H1 (cell line): ENCODE data around the gene DENND1A. TPM values are rescaled to one million over a fixed set of nuclear protein-coding genes. Genes with fewer than 3 reads are reported as not detected.

ENCODE experiments used
- CTCF ChIA-PET: fragments of 300-600 bp; sonication (Branson Sonifier 250); formaldehyde crosslinking; loops from one replicate; lab custom pipeline; 2021; ENCODE audit not compliant: partially characterized antibody; lab: Charles Lee
- POLR2A ChIA-PET: fragments of 300-600 bp; sonication (Branson Sonifier 250); formaldehyde crosslinking; loops from one replicate; lab custom pipeline; 2021; ENCODE audit warnings: inconsistent platforms; ENCODE audit not compliant: partially characterized antibody; lab: Charles Lee
- DNase-seq, 2 experiments: peaks; one replicate each; pipeline versions ENCODE4 v3.0.0 to v3.0.0-alpha.2; 2010 to 2022; ENCODE audit warnings: low spot score in 2 of 2, low read depth in 1 of 2, mixed read lengths in 1 of 2
- FAIRE-seq: peaks from 2 replicates; lab custom pipeline; 2011; peaks lifted over from hg19 to GRCh38; lab: Jason Lieb, UNC
- H2AFZ ChIP-seq: 2 replicates; pipeline ENCODE4 v1.8.1; 2012; ENCODE audit warnings: low read length, inconsistent platforms
- H2AK5ac ChIP-seq: 2 replicates; pipeline ENCODE4 v1.6.1; 2013; ENCODE audit warnings: low read depth, low read length
- H2BK120ac ChIP-seq: replicated peaks from 2 replicates; pipeline ENCODE3; 2013; ENCODE audit warnings: low read depth, low read length, inconsistent platforms
- H2BK12ac ChIP-seq: 2 replicates; pipeline ENCODE4 v1.6.1; 2013; ENCODE audit warnings: low read depth, low read length
- H2BK15ac ChIP-seq: 2 replicates; pipeline ENCODE4 v1.6.1; 2013; ENCODE audit warnings: low read length
- H2BK20ac ChIP-seq: 2 replicates; pipeline ENCODE4 v1.6.1; 2013; ENCODE audit warnings: low read length
- H2BK5ac ChIP-seq: 2 replicates; pipeline ENCODE4 v1.6.1; 2013; ENCODE audit warnings: low read depth, low read length
- H3K14ac ChIP-seq: 2 replicates; pipeline ENCODE4 v1.6.1; 2013; ENCODE audit warnings: inconsistent platforms; ENCODE audit not compliant: insufficient read length
- H3K18ac ChIP-seq: 2 replicates; pipeline ENCODE4 v1.6.1; 2013; ENCODE audit warnings: low read length; ENCODE audit errors: extremely low read depth
- H3K23ac ChIP-seq: 2 replicates; pipeline ENCODE4 v1.6.1; 2013; ENCODE audit warnings: inconsistent platforms; ENCODE audit not compliant: insufficient read length
- H3K23me2 ChIP-seq: 2 replicates; pipeline ENCODE4 v1.6.1; 2013; ENCODE audit warnings: low read depth, low read length
- H3K27ac ChIP-seq: 2 replicates; pipeline ENCODE4 v1.6.1; 2011; ENCODE audit warnings: low read depth, low read length, inconsistent platforms
- H3K27me3 ChIP-seq, 4 experiments: replicated peaks in 1 of 4; 1 replicate in 1 of 4; 2 replicates in 3 of 4; pipeline versions ENCODE4 v1.6.1 to v1.8.1; 2011 to 2013; ENCODE audit warnings: low read length in 3 of 4, mild to moderate bottlenecking in 3 of 4, inconsistent platforms in 2 of 4, mixed read lengths in 2 of 4, moderate library complexity in 1 of 4; ENCODE audit not compliant: control insufficient read depth in 3 of 4, insufficient read depth in 3 of 4; ENCODE audit errors: extremely low read depth in 1 of 4
- H3K36me3 ChIP-seq, 4 experiments: 2 replicates each; pipeline versions ENCODE4 v1.6.1 to v1.8.1; 2011 to 2013; ENCODE audit warnings: mild to moderate bottlenecking in 4 of 4, low read length in 3 of 4, moderate library complexity in 2 of 4, control low read depth in 1 of 4, inconsistent platforms in 1 of 4; ENCODE audit not compliant: insufficient read depth in 4 of 4, control insufficient read depth in 2 of 4
- H3K4ac ChIP-seq: replicated peaks from 2 replicates; pipeline ENCODE3; 2013; ENCODE audit warnings: low read length, low read depth, mixed read lengths, inconsistent platforms; ENCODE audit not compliant: insufficient read length
- H3K4me1 ChIP-seq, 4 experiments: replicated peaks in 1 of 4; 1 replicate in 1 of 4; 2 replicates in 3 of 4; pipeline versions ENCODE4 v1.6.1 to v1.8.1; 2011 to 2013; ENCODE audit warnings: low read length in 3 of 4, inconsistent platforms in 2 of 4, mixed read lengths in 1 of 4; ENCODE audit not compliant: insufficient read depth in 4 of 4, control insufficient read depth in 3 of 4
- H3K4me2 ChIP-seq, 2 experiments: 2 replicates each; pipeline versions ENCODE4 v1.6.1 to v1.8.1; 2011 to 2013; ENCODE audit warnings: low read depth in 2 of 2, low read length in 2 of 2, control low read depth in 1 of 2, inconsistent platforms in 1 of 2, mild to moderate bottlenecking in 1 of 2; ENCODE audit not compliant: insufficient read depth in 1 of 2
- H3K4me3 ChIP-seq, 4 experiments: fragments of 200-600, 300-600 bp in 1 of 4; sonication (generic), shearing (Covaris generic), sonication (Bioruptor Twin) in 1 of 4; 2 replicates each; pipeline versions ENCODE4 v1.5.1 to v1.8.1; 2011 to 2016; ENCODE audit warnings: low read length in 4 of 4, low read depth in 3 of 4, control low read depth in 2 of 4, inconsistent platforms in 2 of 4, mild to moderate bottlenecking in 2 of 4, mixed read lengths in 1 of 4, moderate library complexity in 1 of 4; ENCODE audit not compliant: insufficient read depth in 2 of 4; ENCODE audit errors: extremely low read depth in 1 of 4
- H3K56ac ChIP-seq: replicated peaks from 2 replicates; pipeline ENCODE3; 2013; ENCODE audit warnings: low read depth, mild to moderate bottlenecking, mixed read lengths, low read length, inconsistent platforms; ENCODE audit not compliant: insufficient read length
- H3K79me1 ChIP-seq: 2 replicates; pipeline ENCODE4 v1.6.1; 2013; ENCODE audit warnings: low read depth, low read length, control low read depth
- H3K79me2 ChIP-seq, 2 experiments: 2 replicates each; pipeline versions ENCODE4 v1.6.1 to v1.8.1; 2012 to 2013; ENCODE audit warnings: low read length in 2 of 2, mild to moderate bottlenecking in 2 of 2, inconsistent platforms in 1 of 2; ENCODE audit not compliant: insufficient read depth in 2 of 2, control insufficient read depth in 1 of 2
- H3K9ac ChIP-seq, 4 experiments: replicated peaks in 1 of 4; 1 replicate in 1 of 4; 2 replicates in 3 of 4; pipeline versions ENCODE4 v1.6.1 to v1.8.1; 2011 to 2013; ENCODE audit warnings: low read depth in 3 of 4, low read length in 3 of 4, control low read depth in 2 of 4, mild to moderate bottlenecking in 2 of 4, moderate library complexity in 2 of 4, inconsistent platforms in 1 of 4; ENCODE audit errors: extremely low read depth in 1 of 4
- H3K9me3 ChIP-seq, 2 experiments: 2 replicates each; pipeline versions ENCODE4 v1.6.1 to v1.8.1; 2012 to 2013; ENCODE audit warnings: mild to moderate bottlenecking in 2 of 2, moderate library complexity in 2 of 2, control low read depth in 1 of 2, inconsistent platforms in 1 of 2, low read depth in 1 of 2, low read length in 1 of 2, mixed read lengths in 1 of 2; ENCODE audit not compliant: insufficient read depth in 2 of 2
- H4K20me1 ChIP-seq, 2 experiments: replicated peaks in 1 of 2; 2 replicates each; pipeline versions ENCODE3 to v1.8.1; 2011 to 2013; ENCODE audit warnings: inconsistent platforms in 2 of 2, low read length in 2 of 2, mild to moderate bottlenecking in 1 of 2; ENCODE audit not compliant: insufficient read depth in 2 of 2, control insufficient read depth in 1 of 2
- H4K5ac ChIP-seq: 2 replicates; pipeline ENCODE4 v1.6.1; 2013; ENCODE audit warnings: low read length, low read depth, mixed read lengths, inconsistent platforms; ENCODE audit not compliant: insufficient read length
- H4K8ac ChIP-seq: 2 replicates; pipeline ENCODE4 v1.8.0; 2013; ENCODE audit warnings: mild to moderate bottlenecking, moderate library complexity, low read length, inconsistent platforms; ENCODE audit not compliant: insufficient read depth; ENCODE audit errors: extremely low read depth
- H4K91ac ChIP-seq: replicated peaks from 2 replicates; pipeline ENCODE3; 2013; ENCODE audit warnings: low read length, mixed read lengths, inconsistent platforms; ENCODE audit not compliant: insufficient read length
- ATF3 ChIP-seq: IDR thresholded peaks from 2 replicates; pipeline ENCODE4 v1.6.1; 2011; ENCODE audit warnings: low read depth, mild to moderate bottlenecking, low read length; ENCODE audit not compliant: insufficient read depth
- BACH1 ChIP-seq: IDR thresholded peaks from 2 replicates; pipeline ENCODE4 v1.6.1; 2012; ENCODE audit warnings: low read length, improper control_type of control experiment
- CHD1 ChIP-seq: IDR thresholded peaks from 2 replicates; pipeline ENCODE4 v1.6.1; 2012; ENCODE audit warnings: low read depth, low read length, improper control_type of control experiment
- CHD2 ChIP-seq: IDR thresholded peaks from 2 replicates; pipeline ENCODE4 v1.6.1; 2012; ENCODE audit warnings: low read length, improper control_type of control experiment
- EP300 ChIP-seq, 2 experiments: IDR thresholded peaks; 1 replicate in 1 of 2; 2 replicates in 1 of 2; pipeline ENCODE4 v1.6.1; 2011 to 2012; ENCODE audit warnings: low read depth in 2 of 2, low read length in 2 of 2, mild to moderate bottlenecking in 2 of 2, borderline replicate concordance in 1 of 2, inconsistent platforms in 1 of 2, moderate library complexity in 1 of 2
- GTF2F1 ChIP-seq: IDR thresholded peaks from 2 replicates; pipeline ENCODE4 v1.6.1; 2012; ENCODE audit warnings: low read depth, low read length, improper control_type of control experiment, borderline replicate concordance
- HDAC2 ChIP-seq, 2 experiments: fragments of 300-600 bp in 1 of 2; sonication (generic) in 1 of 2; IDR thresholded peaks; 2 replicates each; pipeline ENCODE4 v1.6.1; 2011 to 2012; ENCODE audit warnings: low read depth in 2 of 2, low read length in 2 of 2, mild to moderate bottlenecking in 2 of 2, moderate library complexity in 2 of 2, borderline replicate concordance in 1 of 2, inconsistent platforms in 1 of 2
- JUND ChIP-seq: IDR thresholded peaks from 2 replicates; pipeline ENCODE4 v1.6.1; 2011; ENCODE audit warnings: mild to moderate bottlenecking, improper control_type of control experiment, low read length
- PHF8 ChIP-seq: fragments of 200-600 bp; sonication (generic); conservative IDR thresholded peaks from 2 replicates; pipeline ENCODE4 v1.7.1; 2012; ENCODE audit warnings: low read depth, mild to moderate bottlenecking, inconsistent platforms, low read length, moderate library complexity
- POLR2AphosphoS5 ChIP-seq: IDR thresholded peaks from 2 replicates; pipeline ENCODE4 v1.6.1; 2011; ENCODE audit warnings: low read depth, low read length
- POU5F1 ChIP-seq: IDR thresholded peaks from 2 replicates; pipeline ENCODE4 v1.6.1; 2011; ENCODE audit warnings: low read depth, mild to moderate bottlenecking, low read length, moderate library complexity
- SUZ12 ChIP-seq: fragments of 200-600 bp; sonication (generic); IDR thresholded peaks from 2 replicates; pipeline ENCODE4 v1.6.1; 2012; ENCODE audit warnings: mild to moderate bottlenecking, inconsistent platforms, low read length, moderate library complexity, mixed read lengths
- TBP ChIP-seq: IDR thresholded peaks from 2 replicates; pipeline ENCODE4 v1.6.1; 2011; ENCODE audit warnings: low read depth, low read length, improper control_type of control experiment
- TEAD4 ChIP-seq: IDR thresholded peaks from 2 replicates; pipeline ENCODE4 v1.6.1; 2012; ENCODE audit warnings: low read depth, low read length, inconsistent platforms, mixed read lengths
- YY1 ChIP-seq: IDR thresholded peaks from 2 replicates; pipeline ENCODE4 v1.6.1; 2011; ENCODE audit warnings: low read depth, mild to moderate bottlenecking, low read length
- WGBS, 2 experiments: shearing (Covaris generic) in 1 of 2; methylation state at CpG; one replicate each; pipeline versions ENCODE4 v1.1.6 to v1.1.7; 2013 to 2015; ENCODE audit warnings: low lambda C conversion rate in 2 of 2, mixed read lengths in 2 of 2, inconsistent platforms in 1 of 2, low coverage in 1 of 2, missing lambda C conversion rate in 1 of 2; ENCODE audit not compliant: insufficient replicate concordance in 2 of 2, insufficient coverage in 1 of 2, insufficient read length in 1 of 2; ENCODE audit errors: extremely low coverage in 1 of 2, missing lambda C conversion rate in 1 of 2; 5-methylcytosine and 5-hydroxymethylcytosine counted together
- polyA plus RNA-seq, 7 experiments: library from polyadenylated mRNA; depleted of rRNA in 3 of 7; stranded (reverse) in 5 of 7; unstranded in 2 of 7; fragments of >200 nt in 5 of 7; fragments of 200-250 nt in 2 of 7; gene quantifications; 1 replicate in 5 of 7; 2 replicates in 1 of 7; 4 replicates in 1 of 7; pipeline versions ENCODE4 v1.2.1 to v1.2.3, GENCODE V29; 2011 to 2013; ENCODE audit warnings: missing spikeins in 2 of 7, mixed read lengths in 2 of 7
- total RNA-seq: library from RNA; stranded (reverse); fragmentation: NEBNext Ultra II Directional; extraction: Animal tissue kit (Norgen Biotek cat#: 25700); gene quantifications from 2 replicates; pipeline ENCODE4 v1.2.1, GENCODE V29; 2021

The DENND1A gene
- total and polyA plus RNA-seq, 2 of the 8 experiments (the other 6 are each of a cell fraction or from before 2014, with no cell fraction given), result 24.1 to 26.4 TPM

DNA sequence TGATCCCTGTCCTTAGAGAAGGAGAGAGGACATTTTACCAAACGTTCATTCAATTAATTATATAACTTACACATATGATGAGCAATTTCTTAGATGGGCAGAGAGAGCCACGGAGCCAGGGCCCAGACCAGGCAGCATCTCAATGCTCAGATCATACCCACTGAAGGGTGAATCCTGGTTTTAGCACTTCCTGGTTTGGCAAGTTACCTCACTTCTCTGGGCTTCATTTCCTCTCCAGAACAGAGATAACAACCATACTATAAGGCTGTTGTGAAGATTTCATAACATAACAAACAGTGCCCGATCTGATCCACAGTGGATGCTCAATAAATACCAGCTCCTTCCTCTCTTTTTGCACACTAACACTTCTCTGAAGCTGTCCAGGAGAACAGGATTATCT lies 271.1 kb downstream of the DENND1A start:
- Histone ChIP-seq H4K20me1 (no peaks in the 10 kb centered on the region), H3K79me2 (no peaks in the 10 kb centered on the region), H3K27me3 (no peaks in the 10 kb centered on the region; a peak in 1 of 7 replicates), H3K27ac (no peak overlapping the region), H3K14ac (no peak overlapping the region), H3K9me3 (no peaks in the 10 kb centered on the region), H3K23me2 (no peaks in the 10 kb centered on the region), H3K79me1 (no peaks in the 10 kb centered on the region), H4K5ac (no peak overlapping the region), H2BK20ac (no peak overlapping the region), H3K9ac (no peak overlapping the region), H2AFZ (no peak overlapping the region), H3K23ac (no peak overlapping the region), H3K4me3 (no peak overlapping the region), H3K4me2 (no peak overlapping the region), H2BK15ac (no peak overlapping the region), H3K18ac (no peak overlapping the region), H3K4me1 (peaks cover 0 to 6% (median 2%) of the 10 kb centered on the region in 4 experiments; a peak in 2 of 7 replicates), H2BK5ac (no peak overlapping the region), H3K56ac (no peak overlapping the region), H4K91ac (no peak overlapping the region), H3K36me3 (no peaks in the 10 kb centered on the region; a peak in 1 of 8 replicates), H4K8ac (no peak overlapping the region), H2AK5ac (no peak overlapping the region), H2BK120ac (no peak overlapping the region), H3K4ac (no peak overlapping the region), H2BK12ac (no peak overlapping the region)
- no peak for FAIRE-seq
- ChIA-PET CTCF (no interaction called here), POLR2A (interaction anchor here (0.7 kb wide), 1 partner anchor 103 kb away, joined by 3 read pairs; no protein-coding TSS in a partner anchor)
- DNase-seq, result no peak
- 90% methylated on average over 3 of the region's 3 CpGs; no CpG with 5 or more reads in 1 of the 2 experiments for WGBS, 2 experiments
- TF ChIP-seq GTF2F1, result no peak
- no peak for TF ChIP-seq YY1
- no peak for TF ChIP-seq POU5F1
- TF ChIP-seq PHF8, result no peak
- TF ChIP-seq HDAC2 (IDR thresholded peaks at IDR 0.05; ENCODE audit: borderline replicate concordance in 1 of 2, low read depth in 2 of 2, low read length in 2 of 2), result no peak
- TF ChIP-seq TBP, result no peak
- no peak for TF ChIP-seq BACH1
- TF ChIP-seq ATF3, result no peak
- TF ChIP-seq JUND, result no peak
- TF ChIP-seq SUZ12, result no peak
- TF ChIP-seq POLR2AphosphoS5, result no peak
- TF ChIP-seq EP300 (IDR thresholded peaks at IDR 0.05; ENCODE audit: borderline replicate concordance in 1 of 2, low read depth in 2 of 2, low read length in 2 of 2), result no peak
- TF ChIP-seq CHD1, result no peak
- no peak for TF ChIP-seq TEAD4
- TF ChIP-seq CHD2, result no peak
